Middle frontal gyrus (tissue), 1 donor: ENCODE data around the gene CCDC141.
A peak's percentile ranks its signal among the peaks of the same experiment; 100 is the strongest.

ENCODE experiments used
- DNase-seq: peaks from one replicate; pipeline ENCODE4 v3.0.0-alpha.2; 2015; ENCODE audit warnings: low spot score; ENCODE audit errors: extremely low spot score

The CCDC141 gene

GRCh38 chr2:178914259-178914849 is 135.6 kb downstream of the CCDC141 start:
- peak; percentile 38 for DNase-seq

GRCh38 chr2:178913049-178913441 is 136.9 kb downstream of the CCDC141 start:
- no peak for DNase-seq

- DNase-seq = no peak
Measured at GRCh38 chr2:178912416-178913048, 137.4 kb downstream of the CCDC141 start.

- DNase-seq = no peak
Measured at GRCh38 chr2:178911039-178911438, 138.9 kb downstream of the CCDC141 start.

GRCh38 chr2:178910005-178910404 is 139.9 kb downstream of the CCDC141 start:
- no peak for DNase-seq

GRCh38 chr2:178909507-178909906 is 140.4 kb downstream of the CCDC141 start:
- no peak for DNase-seq

- no peak for DNase-seq
Measured at GRCh38 chr2:178908810-178909209, 141.1 kb downstream of the CCDC141 start.

- DNase-seq = no peak
Measured at GRCh38 chr2:178905261-178905660, 144.7 kb downstream of the CCDC141 start.

- no peak for DNase-seq
Measured at GRCh38 chr2:178899656-178900055, 150.3 kb downstream of the CCDC141 start.

- no peak for DNase-seq
Measured at GRCh38 chr2:178895872-178896271, 154.1 kb downstream of the CCDC141 start.

- DNase-seq = no peak
Measured at GRCh38 chr2:178895171-178895570, 154.8 kb downstream of the CCDC141 start.

- no peak for DNase-seq
Measured at GRCh38 chr2:178892751-178893625, 156.9 kb downstream of the CCDC141 start.

- DNase-seq = no peak
Measured at GRCh38 chr2:178891959-178892485, 157.9 kb downstream of the CCDC141 start.

- DNase-seq = no peak
Measured at GRCh38 chr2:178891265-178891958, 158.5 kb downstream of the CCDC141 start.

- no peak for DNase-seq
Measured at GRCh38 chr2:178886006-178886405, 163.9 kb downstream of the CCDC141 start.

GRCh38 chr2:178884440-178884839 is 165.5 kb downstream of the CCDC141 start:
- no peak for DNase-seq

- no peak for DNase-seq
Measured at GRCh38 chr2:178882666-178883440, 167.1 kb downstream of the CCDC141 start.

- no peak for DNase-seq
Measured at GRCh38 chr2:178881075-178881474, 168.9 kb downstream of the CCDC141 start.

GRCh38 chr2:178880257-178880656 is 169.7 kb downstream of the CCDC141 start:
- DNase-seq = no peak

- no peak for DNase-seq
Measured at GRCh38 chr2:178877874-178878273, 172.1 kb downstream of the CCDC141 start.
